Activated naive CD8-positive, alpha-beta T cell (primary cell): ENCODE measurements around the gene CMTM8.

ENCODE experiments used
- H3K27ac Mint-ChIP-seq: one replicate; pipeline ENCODE4 v1.8.0; 2021; ENCODE audit warnings: mixed read lengths
- H3K27me3 Mint-ChIP-seq: one replicate; pipeline ENCODE4 v1.8.0; 2021; ENCODE audit warnings: mixed read lengths
- H3K36me3 Mint-ChIP-seq: one replicate; pipeline ENCODE4 v1.8.0; 2021; ENCODE audit warnings: mixed read lengths
- H3K4me1 Mint-ChIP-seq: one replicate; pipeline ENCODE4 v1.8.0; 2021; ENCODE audit warnings: low read depth, mixed read lengths
- H3K4me3 Mint-ChIP-seq: one replicate; pipeline ENCODE4 v1.8.0; 2021; ENCODE audit warnings: mild to moderate bottlenecking, mixed read lengths
- H3K9me3 Mint-ChIP-seq: one replicate; pipeline ENCODE4 v1.8.0; 2021; ENCODE audit warnings: low read depth, mixed read lengths

CMTM8 gene

GRCh38 chr3:32302601-32303398 is 64.3 kb downstream of the CMTM8 start:
- Mint-ChIP-seq H3K4me1 (peaks cover 53% of the 10 kb centered on the region), H3K36me3 (peaks cover 8% of the 10 kb centered on the region), H3K9me3 (no peaks in the 10 kb centered on the region), H3K4me3 (peak overlapping the region; percentile 76), H3K27me3 (no peaks in the 10 kb centered on the region), H3K27ac (peak overlapping the region; percentile 93)

GRCh38 chr3:32303399-32303747 is 64.9 kb downstream of the CMTM8 start:
- Mint-ChIP-seq H3K4me3 (peak overlapping the region; percentile 76), H3K4me1 (peaks cover 52% of the 10 kb centered on the region), H3K9me3 (no peaks in the 10 kb centered on the region), H3K27ac (peak overlapping the region; percentile 93), H3K27me3 (no peaks in the 10 kb centered on the region), H3K36me3 (peaks cover 8% of the 10 kb centered on the region)

GRCh38 chr3:32303977-32304881 is 65.7 kb downstream of the CMTM8 start:
- Mint-ChIP-seq H3K27ac (no peak overlapping the region), H3K27me3 (no peaks in the 10 kb centered on the region), H3K36me3 (peaks cover 8% of the 10 kb centered on the region), H3K4me1 (peaks cover 52% of the 10 kb centered on the region), H3K4me3 (no peak overlapping the region), H3K9me3 (no peaks in the 10 kb centered on the region)

DNA sequence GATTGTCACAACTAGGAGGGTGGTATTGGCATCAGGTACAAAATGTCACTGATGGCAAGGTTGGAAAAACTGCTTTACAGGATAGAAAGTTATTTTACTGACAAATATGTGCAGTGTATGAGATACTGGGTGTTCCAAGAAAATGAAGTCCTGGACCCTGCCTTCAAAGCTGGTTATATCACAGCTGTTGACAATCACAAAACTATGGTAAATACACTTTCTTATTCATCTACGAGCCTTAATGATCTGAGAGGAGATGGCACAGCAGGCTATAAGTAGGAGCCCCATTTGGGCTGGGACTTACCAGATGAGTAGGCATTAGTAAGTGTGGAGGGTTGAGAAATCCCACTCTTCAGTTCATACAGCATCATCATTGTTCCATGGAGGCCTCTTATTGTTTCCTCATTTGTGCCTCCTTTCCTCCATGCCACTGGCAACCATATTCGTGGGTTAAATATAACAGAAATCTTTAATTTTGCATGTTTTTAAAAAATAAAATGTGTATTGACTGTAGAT is 66.9 kb downstream of the CMTM8 start:
- H3K9me3 Mint-ChIP-seq: no peaks in the 10 kb centered on the region
- H3K4me1 Mint-ChIP-seq: peaks cover 51% of the 10 kb centered on the region
- H3K27ac Mint-ChIP-seq: no peak overlapping the region

DNA sequence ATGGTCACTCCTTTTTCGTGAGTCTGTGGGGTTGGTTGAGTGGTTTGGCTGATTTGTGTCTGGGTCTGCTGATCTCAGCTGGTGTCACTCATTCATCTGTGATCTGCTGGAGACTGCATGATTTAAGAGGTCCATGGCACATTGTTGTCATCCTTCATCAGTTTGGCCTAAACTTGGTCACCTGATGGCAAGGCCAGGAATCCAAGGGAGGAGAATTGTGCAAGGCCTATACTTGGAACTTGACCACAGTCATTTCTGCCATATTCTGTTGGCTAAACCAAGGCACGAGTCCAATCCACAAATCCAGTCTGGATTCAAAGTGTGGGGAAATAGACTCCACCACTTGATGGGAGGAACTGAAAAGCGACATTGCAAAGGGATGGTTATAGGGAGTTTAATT is 67.6 kb downstream of the CMTM8 start:
- H3K27ac Mint-ChIP-seq: no peak overlapping the region
- peaks cover 51% of the 10 kb centered on the region for H3K4me1 Mint-ChIP-seq
- no peaks in the 10 kb centered on the region for H3K27me3 Mint-ChIP-seq
- H3K9me3 Mint-ChIP-seq: no peaks in the 10 kb centered on the region
- peaks cover 8% of the 10 kb centered on the region for H3K36me3 Mint-ChIP-seq
- H3K4me3 Mint-ChIP-seq: no peak overlapping the region

More for the DNA sequence above, 66.9 kb downstream of the CMTM8 start:
- H3K36me3 Mint-ChIP-seq: peaks cover 8% of the 10 kb centered on the region
- H3K4me3 Mint-ChIP-seq: no peak overlapping the region
- no peaks in the 10 kb centered on the region for H3K27me3 Mint-ChIP-seq

DNA sequence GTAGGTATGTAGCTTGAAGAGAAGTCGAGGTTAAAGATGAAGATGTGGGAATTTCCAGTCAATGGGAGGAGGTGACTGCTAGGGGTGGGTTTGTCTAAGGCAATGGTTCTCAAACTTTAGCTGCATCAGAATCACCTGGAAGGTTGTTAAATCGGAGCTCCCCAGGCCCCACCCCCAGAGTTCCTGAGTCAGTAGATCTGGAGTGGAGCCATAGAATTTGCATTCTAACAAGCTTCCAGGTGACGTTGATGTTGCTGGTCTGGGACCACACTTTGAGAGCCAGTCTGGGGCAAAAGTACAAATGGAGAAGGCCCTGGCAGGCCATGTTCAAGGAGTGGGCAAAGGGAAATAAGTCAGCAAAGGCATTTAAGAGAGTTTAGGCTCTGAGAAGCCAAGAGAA is 69.1 kb downstream of the CMTM8 start:
- H3K4me3 Mint-ChIP-seq: no peak overlapping the region
- H3K4me1 Mint-ChIP-seq: peaks cover 50% of the 10 kb centered on the region

GRCh38 chr3:32308378-32308777 is 69.9 kb downstream of the CMTM8 start:
- Mint-ChIP-seq H3K4me1 (peaks cover 50% of the 10 kb centered on the region), H3K4me3 (no peak overlapping the region), H3K36me3 (peaks cover 8% of the 10 kb centered on the region), H3K9me3 (no peaks in the 10 kb centered on the region), H3K27me3 (no peaks in the 10 kb centered on the region), H3K27ac (no peak overlapping the region)

More for the DNA sequence above, 69.1 kb downstream of the CMTM8 start:
- Mint-ChIP-seq H3K9me3 (no peaks in the 10 kb centered on the region), H3K27ac (no peak overlapping the region), H3K27me3 (no peaks in the 10 kb centered on the region), H3K36me3 (peaks cover 8% of the 10 kb centered on the region)

DNA sequence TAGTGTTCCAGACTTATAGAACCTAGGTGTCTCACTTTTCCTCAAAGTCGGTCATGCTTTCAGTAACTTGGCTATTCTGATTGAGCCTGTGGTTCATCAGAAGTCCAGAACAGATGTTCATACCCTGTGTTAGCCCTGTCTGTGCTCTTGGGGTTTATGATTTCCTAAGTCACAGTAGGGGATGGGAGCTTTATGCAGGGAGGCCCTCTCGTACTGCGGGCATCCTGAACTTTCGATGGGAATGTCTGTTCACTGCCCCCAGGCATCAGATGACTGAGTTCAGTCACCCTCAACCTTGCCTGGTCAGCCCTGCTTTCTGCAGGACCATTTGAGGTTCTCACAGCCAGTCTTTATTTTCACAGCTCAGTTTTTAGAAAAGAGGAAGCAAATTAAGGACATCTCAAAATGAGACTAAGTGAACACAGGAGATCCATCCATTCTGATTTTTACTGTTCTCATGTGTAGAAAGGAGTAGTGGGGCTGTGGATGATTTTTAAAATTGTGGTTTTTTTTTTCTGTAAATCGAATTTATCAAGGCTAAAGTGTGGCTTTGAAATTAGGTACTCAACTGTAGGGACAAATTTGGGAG is 71.3 kb downstream of the CMTM8 start:
- Mint-ChIP-seq H3K36me3 (peaks cover 12% of the 10 kb centered on the region), H3K4me1 (peaks cover 48% of the 10 kb centered on the region), H3K27ac (no peak overlapping the region), H3K4me3 (no peak overlapping the region), H3K9me3 (no peaks in the 10 kb centered on the region), H3K27me3 (no peaks in the 10 kb centered on the region)

DNA sequence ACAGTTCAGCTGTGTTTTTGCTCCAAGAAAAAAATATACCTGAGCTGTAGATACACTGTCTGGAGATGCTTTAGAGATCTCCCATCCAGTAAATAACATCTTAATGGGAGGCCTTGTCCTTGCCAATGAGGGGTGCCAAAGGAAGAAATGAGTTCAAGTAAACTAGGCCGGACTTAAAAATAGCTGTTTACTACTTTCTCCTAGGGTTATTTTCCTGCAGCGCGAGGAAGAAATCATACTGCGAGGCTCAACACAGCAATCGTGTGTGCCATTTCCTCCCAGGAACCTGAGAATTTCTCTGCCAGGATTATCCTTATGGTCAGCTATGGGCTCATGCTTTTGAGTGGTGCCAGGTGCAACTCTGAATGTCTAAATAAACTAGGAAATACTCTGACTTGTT is 71.9 kb downstream of the CMTM8 start:
- Mint-ChIP-seq H3K36me3 (peaks cover 12% of the 10 kb centered on the region), H3K9me3 (no peaks in the 10 kb centered on the region), H3K4me3 (no peak overlapping the region), H3K4me1 (peaks cover 42% of the 10 kb centered on the region), H3K27ac (no peak overlapping the region), H3K27me3 (no peaks in the 10 kb centered on the region)

DNA sequence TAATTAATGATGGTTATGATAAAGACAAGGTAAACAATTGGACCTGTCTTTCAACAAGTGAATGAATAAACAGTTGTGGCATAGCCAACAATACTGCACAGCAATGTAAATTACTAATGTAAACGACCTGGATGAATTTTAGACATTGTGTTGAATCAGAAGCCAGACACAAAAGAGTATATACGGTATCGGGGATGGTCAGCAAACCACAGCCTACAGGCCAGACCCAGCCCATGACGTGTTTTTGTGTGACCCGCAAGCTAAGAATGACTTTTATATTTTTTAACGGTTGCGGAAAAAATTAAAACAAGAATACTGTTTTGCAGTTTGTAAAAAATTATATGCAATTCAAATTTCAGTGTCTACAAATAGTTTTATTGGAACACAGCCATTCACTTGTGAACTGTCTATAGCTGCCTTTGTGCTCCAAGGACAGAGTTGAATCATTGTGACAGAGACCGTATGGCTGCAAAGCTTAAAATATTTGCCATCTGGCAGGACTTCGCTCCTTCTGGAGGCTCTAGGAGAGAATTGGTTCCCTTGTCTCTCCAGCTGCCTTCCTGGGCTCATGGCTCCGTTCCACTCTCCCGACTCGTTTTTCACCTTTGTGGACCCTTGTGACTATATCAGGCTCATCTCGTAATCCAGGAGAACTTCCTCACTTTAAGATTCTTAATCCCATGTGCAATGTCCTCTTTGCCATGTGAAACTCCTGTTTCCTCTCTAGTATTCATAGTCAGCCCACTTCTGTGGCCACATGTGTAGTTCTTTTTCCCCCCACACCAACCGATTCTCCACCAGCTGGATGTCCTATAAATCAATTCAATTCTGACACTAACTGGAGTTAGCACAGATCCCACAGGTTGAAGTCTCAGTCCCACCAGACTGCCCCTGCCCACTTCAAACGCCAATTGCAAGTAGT is 72.7 kb downstream of the CMTM8 start:
- H3K9me3 Mint-ChIP-seq: no peaks in the 10 kb centered on the region
- H3K4me1 Mint-ChIP-seq: peaks cover 36% of the 10 kb centered on the region

DNA sequence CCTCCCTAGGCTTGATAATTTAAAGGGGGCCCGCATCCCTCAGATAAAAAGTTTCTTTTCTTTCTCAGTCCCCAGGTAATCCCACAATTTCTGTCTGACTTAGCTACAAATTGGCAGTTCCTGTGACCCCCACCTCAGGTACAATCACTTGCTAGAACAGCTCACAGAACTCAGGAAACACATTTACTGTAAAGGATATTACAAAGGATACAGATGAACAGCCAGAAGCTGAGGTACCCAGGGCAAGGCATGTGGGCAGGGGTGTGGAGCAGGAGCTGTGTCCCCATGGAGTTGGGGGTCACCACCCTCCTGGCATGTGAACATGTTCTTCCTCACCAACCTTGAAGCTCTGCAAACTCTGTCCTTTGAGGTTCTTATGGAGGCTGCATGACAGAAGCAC is 73.8 kb downstream of the CMTM8 start:
- no peak overlapping the region for H3K4me3 Mint-ChIP-seq
- H3K27me3 Mint-ChIP-seq: no peaks in the 10 kb centered on the region
- peaks cover 6% of the 10 kb centered on the region for H3K36me3 Mint-ChIP-seq
- H3K9me3 Mint-ChIP-seq: no peaks in the 10 kb centered on the region
- no peak overlapping the region for H3K27ac Mint-ChIP-seq
- peaks cover 32% of the 10 kb centered on the region for H3K4me1 Mint-ChIP-seq

More for the DNA sequence above, 72.7 kb downstream of the CMTM8 start:
- Mint-ChIP-seq H3K4me3 (no peak overlapping the region), H3K27me3 (no peaks in the 10 kb centered on the region), H3K36me3 (peaks cover 8% of the 10 kb centered on the region), H3K27ac (no peak overlapping the region)

DNA sequence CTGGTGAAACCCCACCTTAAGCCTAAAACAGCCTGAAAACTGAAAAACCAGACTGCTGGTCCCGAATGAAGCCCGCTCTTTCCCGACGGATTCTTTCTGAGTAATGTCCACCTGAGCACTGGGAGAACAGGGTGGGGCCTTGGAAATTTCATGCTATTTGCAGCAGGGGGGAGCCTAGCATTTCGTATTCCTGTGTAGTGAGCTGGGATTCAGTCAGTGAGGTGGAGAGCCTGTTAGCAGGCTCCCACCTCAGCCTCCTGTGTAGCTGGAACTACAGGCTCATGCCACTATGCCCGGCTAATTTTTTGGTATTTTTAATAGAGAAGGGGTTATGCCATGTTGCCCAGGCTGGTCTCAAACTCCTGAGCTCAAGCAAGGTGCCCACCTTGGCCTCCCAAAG is 74.7 kb downstream of the CMTM8 start:
- no peaks in the 10 kb centered on the region for H3K9me3 Mint-ChIP-seq
- H3K27me3 Mint-ChIP-seq: no peaks in the 10 kb centered on the region
- H3K4me1 Mint-ChIP-seq: peaks cover 30% of the 10 kb centered on the region
- H3K36me3 Mint-ChIP-seq: peaks cover 4% of the 10 kb centered on the region
- no peak overlapping the region for H3K27ac Mint-ChIP-seq
- no peak overlapping the region for H3K4me3 Mint-ChIP-seq

GRCh38 chr3:32313723-32314473 is 75.4 kb downstream of the CMTM8 start:
- H3K9me3 Mint-ChIP-seq: no peaks in the 10 kb centered on the region
- H3K4me1 Mint-ChIP-seq: peaks cover 30% of the 10 kb centered on the region
- H3K27me3 Mint-ChIP-seq: no peaks in the 10 kb centered on the region
- peak overlapping the region; percentile 33 for H3K4me3 Mint-ChIP-seq
- H3K27ac Mint-ChIP-seq: peak overlapping the region; percentile 51
- peaks cover 4% of the 10 kb centered on the region for H3K36me3 Mint-ChIP-seq
